Suppressor macrophage treated with lipopolysaccharide for 4 hours (primary cell): ENCODE results near the gene CDT1.
"Not testable (repeated sequence)": the region's sequence is repeated elsewhere in the genome, so short reads cannot be mapped to it uniquely, and the experiment has no call there.

Experiments
- DNase-seq: peaks from one replicate; pipeline ENCODE4 v3.0.0-alpha.2; 2020

The CDT1 gene

DNA sequence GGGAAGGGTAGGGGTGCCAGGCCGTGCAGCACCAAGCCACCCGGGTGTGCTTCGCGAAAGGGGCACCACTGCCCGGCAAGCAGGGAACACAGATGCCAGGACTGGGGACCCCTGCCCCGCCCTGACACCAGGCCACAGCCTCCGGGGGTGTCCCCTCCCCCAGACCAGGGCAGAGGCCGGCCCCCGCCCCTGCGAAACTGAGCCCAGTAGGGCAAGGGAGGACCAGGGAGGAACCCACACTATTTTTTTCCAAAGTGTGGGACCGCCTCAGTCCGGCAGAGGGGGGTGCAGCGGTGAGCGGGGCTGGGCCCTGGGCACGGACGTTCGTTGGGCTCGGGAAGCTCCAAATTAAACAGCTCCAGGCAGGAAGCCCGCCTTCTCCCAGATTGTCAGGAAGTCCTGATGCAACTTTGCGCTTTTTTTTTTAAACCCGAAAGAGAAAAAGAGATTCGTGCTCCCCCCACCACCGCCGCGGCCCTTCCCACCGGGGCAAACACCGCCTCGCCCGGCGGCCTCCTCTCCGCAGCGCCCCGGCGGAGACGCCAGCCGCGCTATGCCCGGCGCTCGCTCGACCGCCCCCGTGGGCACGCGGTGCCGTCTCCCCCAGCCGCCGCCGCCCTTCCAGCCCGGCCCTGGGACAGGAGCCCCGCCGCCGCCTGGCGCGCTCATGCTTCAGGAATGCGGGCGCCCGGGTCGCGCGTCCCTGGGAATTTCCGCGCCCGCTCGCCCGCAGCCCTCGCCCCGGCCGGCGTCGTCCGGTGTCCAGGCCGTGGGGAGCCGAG lies 19.3 kb upstream of the CDT1 start:
- peak; percentile 71 for DNase-seq

DNA sequence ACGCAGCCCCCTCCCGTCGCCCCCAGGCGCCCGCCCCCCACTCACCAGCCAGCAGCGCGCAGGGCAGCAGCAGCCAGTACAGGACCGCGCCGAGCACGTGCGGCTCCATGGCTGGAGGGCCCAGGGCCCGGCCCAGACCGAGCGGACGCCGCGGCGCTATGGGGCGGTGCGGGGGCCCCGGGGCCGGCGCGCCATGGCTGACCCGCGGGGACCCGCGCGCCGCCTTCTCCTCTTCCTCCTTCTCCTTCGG lies 18.8 kb upstream of the CDT1 start:
- DNase-seq: no peak

DNA sequence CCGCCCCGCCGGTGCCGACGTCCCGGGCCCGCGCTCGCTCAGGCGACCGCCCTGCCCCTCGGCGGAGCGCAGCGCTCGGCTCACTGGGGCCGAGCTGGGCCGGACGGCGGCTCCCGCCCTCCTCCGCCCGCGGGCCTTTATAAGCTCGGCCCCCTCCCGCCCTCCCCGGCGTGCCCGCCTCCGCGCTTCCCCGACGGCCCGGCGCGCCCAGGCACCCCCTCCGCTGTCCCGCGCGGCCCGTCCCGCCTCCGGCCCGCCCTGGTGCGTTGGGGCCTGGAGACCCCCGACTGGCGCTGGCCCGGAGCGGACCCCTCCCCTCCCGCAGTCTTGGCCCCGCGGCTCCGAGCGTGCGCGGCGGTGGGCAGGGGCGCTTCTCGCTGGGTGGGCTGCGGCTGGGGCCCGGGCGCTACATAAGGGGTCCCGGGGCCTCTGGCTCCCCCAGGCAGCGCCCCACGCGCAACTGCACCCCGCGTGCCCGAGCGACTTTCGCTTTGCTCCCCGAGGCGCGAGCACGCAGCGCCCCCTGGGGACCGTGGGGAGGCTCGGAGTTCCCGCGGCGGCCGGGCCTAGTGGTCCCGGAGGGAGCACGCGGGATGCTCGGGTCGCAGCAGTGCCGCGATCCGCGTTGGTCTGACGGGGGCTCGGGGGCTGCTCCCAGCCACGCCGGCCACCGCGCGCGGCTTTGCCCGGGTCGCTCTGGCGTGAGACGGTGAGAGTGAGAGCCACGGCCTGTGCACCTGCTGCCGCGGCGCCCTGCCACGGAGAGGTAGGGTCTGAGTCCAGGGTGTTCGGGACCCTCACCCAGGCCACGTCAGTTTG lies 18.3 kb upstream of the CDT1 start, which contains the start of gene PIEZO1:
Gene PIEZO1, minus strand, starts transcription at position 115 of the 819 bp plus-strand sequence. CDS start 256 bp downstream, outside the sequence.
- DNase-seq: peak; percentile 82

DNA sequence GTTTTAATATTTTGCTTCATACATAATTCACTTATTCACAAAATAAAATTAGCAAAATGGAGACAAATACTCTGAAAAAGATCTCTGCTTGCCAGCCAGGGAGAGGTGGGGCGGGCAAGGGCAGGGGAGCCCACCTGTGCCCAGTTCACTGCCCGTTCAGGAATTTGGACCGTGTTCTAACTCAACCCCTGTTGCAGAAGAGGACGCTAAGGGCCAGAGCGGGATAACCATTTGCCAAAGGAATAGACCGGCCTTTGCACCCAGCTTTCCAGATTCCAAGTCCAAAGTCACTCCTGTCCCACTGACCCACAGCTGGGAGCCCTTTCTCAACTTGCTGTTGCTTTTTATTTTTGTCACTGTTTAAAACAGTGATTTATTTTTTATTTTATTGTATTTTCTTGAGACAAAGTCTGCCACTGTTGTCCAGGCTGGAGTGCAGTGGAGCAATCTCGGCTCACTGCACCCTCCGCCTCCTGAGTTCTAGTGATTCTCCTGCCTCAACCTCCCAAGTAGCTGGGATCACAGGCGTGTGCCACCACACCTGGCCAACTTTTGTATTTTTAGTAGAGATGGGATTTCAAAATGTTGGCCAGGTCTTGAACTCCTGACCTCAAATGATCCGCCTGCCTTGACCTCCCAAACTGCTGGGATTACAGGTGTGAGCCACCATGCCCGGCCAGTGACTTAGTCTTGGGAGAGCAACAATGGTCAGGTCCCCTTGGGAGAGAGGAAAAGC lies 15.8 kb upstream of the CDT1 start:
- DNase-seq: no peak

DNA sequence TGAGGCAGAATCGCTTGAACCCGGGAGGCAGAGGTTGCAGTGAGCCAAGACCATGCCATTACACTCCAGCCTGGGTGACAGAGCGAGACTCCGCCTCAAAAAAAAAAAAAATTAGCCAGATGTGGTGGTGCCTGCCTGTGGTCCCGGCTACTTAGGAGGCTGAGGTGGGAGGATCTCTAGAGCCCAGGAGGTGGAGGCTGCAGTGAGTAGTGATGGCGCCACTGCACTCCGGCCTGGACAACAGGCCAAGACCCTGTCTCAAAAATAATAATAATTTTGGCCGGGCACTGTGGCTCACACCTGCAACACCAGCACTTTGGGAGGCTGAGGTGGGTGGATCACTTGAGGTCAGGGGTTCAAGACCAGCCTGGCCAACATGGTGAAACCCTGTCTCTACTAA lies 14.8 kb upstream of the CDT1 start:
- DNase-seq: not testable (repeated sequence)

DNA sequence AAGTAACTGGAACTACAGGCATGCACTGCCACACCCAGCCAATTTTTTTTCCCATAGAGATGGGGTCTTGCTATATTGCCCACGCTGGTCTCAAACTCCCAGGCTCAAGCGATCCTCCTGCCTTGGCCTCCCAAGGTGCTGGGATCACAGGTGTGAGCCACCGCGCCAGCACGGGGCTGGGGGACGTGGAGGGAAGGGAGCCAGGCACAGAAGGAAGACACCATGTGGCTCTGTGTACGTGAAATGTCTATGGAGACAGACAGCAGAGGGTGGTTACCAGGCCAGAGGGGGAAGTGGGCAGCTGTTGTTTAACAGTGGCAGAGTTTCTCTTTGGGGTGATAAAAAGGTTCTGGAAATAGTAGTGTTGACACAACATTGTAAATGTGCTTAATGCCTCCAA lies 14.0 kb upstream of the CDT1 start:
- DNase-seq: peak; percentile 73

DNA sequence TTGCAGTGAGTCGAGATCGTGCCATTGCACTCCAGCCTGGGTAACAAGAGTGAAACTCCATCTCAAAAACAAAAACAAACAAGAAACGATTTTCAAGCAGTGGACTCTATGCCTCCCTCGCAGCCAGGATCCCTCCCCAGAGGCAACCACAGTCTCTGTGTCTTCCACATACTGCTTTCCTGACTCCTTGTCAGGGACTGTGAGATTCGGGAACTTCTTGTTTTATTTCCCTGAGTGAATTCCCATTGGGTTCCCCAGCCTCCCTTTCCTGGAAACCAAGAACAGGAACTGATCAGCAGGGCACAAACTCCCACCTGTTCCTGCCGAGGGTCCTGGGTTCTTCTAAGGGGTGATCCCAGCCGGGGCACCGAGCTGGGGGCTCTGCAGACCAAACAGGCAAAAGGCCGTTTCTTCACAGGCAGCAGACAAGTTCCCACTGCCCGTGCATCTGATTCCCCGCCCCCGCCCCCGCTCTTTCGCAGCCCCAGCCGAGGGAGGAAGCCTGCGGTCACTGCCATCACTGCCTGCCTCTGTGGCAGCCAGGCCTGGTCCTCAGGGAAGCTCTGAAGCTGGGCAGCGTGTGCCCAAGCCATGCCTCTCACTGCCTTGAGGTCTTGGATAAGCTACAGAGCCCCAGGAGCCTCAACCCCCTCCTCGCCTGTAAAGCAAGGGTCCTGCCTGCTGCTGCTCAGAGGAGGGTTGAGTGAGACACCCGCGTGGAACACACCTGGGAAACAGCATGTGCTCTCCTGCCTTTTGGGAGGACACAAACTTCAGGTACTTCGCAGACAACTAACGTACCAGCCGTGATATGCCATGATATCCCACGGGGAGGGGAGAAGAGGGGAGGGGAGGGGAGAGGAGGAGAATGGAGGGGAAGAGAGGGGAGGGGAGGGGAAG lies 13.0 kb upstream of the CDT1 start:
- DNase-seq: peak; percentile 89

DNA sequence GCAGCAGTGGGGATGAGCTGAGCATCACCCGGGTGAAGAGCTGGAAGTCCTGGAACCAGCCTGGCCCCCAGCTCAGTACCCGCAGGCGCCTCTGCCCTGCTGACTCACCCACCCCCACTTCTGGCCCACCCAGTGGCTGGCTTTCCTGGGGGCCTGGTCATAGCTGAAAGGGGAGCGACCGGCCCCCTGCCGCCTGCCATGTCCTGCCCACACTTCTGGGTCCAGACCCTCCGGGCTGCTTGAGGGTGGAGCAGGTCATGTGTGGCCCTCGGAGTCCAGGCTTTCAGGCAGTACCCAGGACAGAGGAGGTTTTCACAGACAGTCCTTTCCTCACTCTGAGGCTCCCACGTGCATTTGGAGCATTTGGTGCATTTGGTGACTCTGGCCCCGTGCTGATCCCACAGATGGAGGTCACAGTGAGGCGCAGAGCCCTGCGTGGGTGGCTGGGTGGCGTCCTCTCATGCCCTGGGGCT lies 11.5 kb upstream of the CDT1 start:
- peak; percentile 64 for DNase-seq

DNA sequence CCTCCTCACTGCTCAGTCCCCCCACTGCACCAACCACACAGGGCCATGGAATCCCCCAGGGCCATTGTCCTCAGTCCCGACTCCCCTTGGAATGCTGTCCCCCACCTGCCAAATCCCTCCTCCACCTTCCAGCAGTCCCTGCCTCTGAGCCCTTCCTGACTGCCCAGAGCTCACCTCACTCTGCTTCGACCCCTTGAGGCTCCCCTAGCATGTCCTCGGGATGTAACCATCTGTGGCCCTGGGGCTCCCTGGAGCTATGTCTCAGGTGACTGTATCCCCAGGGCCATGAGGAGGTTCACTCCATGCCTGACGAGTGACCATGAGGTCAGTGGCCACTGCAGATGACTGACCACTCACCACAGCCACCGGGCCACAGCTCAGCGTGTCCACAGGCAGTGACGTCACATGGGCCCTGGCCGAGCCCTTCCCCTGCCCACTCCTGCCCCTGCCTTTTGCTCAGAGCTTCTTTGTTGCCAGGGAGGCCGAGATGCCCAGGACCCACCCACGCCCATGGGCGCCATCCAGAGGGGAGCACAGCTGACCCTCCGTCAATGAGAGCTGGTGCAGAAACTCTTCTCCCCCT lies 10.8 kb upstream of the CDT1 start:
- DNase-seq: peak; percentile 50

DNA sequence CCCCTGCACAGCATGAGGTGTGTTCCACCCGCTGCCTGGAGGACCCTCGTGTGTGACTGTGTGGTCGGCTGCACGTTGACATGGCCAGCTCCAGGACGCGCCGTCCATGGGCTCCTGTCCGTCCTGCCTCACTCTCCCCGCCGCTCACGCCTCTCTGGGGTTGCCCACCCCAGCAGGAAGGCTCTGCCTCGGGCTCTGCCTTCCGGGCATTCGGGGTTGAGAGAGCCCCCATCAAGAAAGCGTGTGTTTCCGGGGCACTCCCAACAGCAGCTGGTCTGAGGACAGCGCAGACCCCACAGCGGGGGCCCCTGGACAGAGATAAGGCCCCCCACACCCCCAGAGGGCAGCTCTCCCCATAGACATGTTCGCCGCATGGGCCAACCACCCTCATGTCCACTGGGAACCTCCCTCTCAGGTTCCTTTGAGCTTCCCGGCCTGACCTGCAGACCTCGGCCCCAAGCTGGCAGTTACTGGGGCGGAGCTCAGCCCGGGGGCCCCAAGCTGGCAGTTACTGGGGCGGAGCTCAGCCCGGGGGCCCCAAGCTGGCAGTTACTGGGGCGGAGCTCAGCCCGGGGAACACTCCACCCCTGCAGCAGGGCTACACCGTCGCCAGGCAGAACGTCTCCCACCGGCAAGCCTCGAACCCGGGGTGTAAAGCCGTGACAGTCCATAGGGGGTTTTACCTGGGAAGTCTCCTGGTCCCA lies 10.2 kb upstream of the CDT1 start:
- no peak for DNase-seq

DNA sequence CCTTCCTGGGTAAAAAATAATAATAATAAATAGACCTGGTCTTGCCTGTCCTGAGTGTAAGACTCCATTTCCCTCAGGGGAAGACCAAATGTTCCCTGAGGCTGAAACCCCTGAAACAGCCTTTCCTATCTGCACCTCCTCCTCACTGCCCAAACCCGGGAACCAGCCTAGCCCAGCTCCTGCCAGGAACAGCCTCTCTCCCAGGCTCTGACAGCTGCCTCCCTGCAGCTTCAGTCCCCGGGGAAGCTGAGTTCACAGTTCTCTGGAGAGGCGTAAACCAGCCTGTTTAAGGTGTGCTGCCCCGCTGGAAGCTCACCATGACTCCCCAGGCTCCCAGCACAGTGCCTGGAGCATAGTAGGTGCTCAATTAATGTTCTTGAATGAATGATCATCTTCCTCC lies 7.3 kb upstream of the CDT1 start:
- no peak for DNase-seq

DNA sequence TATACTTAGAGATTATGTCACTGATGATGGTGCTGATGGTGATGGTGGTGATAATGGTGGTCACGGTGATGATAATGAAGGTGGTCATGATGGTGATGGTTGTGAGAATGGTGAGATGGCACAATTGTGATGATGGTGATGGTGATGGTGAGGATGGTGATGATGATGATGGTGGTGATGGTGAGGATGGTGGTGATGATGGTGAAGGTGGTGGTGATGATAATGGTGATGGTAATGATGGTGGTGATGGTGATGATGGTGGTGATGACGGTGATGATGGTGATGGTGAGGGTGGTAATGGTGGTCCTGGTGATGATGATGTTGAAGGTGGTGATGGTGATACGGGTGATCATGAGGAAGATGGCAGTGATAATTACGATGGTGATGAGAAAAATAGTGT lies 5.5 kb upstream of the CDT1 start:
- DNase-seq: no peak

DNA sequence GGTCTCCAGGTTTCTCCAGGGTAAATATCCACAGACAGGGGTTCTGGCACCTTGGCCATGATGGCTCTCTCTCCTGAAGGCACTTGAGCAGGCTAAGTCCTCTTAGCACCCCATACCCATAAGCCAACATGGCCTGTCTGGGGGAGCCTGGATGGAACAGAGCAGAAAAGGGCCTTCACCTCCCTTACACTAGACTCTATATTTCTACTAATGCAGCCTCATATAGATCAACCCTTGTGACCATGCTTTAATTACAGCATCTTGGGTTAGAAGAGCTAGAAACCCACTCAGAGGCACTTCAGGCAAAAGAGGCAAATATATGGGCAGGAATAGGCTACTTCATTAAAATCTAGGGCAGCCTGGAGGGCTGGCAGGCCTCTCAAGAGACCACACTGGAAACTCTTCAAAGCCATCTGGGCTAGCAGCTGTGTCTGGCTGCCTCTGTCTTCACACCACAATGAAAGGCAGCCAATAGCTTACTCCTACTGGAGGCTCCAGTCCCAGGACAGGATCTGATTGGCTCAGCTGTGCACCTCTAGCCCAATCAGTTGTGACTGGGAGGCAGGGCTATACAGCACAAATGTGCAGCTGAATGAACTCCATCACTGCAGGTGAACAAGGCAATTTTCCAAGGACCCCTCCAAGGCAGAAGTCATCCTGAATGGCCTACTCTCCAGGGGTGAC lies 4.7 kb upstream of the CDT1 start:
- no peak for DNase-seq

DNA sequence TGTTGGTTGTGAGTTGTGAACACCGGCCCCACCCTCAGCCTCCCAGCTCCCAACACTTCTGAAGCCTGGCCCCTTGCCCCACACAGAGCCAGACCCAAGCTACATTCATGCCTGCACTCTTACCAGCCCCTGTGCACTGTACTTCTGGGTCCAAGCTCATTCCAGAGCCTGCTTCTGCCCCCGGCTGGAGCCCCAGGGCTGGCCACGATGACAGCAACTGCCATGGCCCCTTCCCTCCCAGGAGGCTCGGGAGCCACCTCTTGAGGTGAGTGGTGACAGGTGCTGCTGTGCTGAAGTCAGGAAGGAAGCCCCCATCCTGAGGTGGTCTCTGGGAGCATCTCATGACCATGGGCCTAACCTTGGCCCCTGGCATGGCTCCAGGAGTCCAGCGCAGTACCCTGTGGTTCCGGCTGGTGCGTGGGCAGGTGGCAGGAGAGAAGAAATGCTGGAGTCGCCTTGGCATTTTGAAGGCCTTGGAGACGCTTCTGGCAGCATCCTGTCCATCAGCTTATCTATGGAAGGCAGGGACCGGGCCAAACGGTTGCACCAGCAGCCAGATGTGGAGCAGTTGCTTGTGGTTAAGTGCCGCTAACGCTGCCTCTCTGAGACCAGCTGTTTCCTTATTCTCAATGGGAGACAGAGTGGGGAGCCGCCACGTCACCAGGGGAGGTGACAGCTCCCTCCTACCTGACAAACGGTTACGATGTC lies 3.9 kb upstream of the CDT1 start:
- no peak for DNase-seq

DNA sequence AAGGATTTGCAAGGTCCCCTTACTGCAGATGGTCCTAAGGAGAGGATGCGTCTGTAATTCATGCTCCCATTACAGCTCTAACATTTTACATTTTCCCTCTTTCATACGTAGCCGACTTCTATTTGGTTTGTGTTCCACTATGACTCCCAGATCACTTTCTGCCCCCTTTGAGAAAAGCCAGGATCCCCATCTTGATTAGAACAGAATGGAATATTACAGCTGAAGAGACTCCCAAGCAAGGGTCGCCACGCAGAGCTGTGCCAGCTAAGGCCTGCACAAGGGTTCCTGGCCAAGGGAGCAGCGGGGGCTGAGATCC lies 3.4 kb upstream of the CDT1 start:
- DNase-seq: no peak

DNA sequence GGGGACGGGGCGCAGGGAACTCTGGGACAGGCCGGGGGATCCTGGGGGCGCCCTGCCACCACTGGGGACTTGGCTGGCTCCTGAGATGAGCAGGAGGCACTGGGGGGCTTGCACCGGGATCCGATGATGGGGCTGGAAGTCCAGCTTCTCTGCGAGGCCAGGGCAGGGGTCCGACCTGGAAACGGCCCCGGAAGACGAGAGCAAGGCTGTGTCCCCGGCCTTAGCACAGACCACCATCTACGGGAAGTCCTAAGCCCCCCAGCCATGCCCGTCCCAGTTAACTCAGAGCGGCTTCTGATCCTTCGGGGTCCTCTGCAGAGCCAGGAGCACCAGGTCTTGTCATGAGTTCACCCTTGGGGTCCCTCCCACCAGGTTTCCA lies 573 bp downstream of the CDT1 start:
- DNase-seq: no peak

DNA sequence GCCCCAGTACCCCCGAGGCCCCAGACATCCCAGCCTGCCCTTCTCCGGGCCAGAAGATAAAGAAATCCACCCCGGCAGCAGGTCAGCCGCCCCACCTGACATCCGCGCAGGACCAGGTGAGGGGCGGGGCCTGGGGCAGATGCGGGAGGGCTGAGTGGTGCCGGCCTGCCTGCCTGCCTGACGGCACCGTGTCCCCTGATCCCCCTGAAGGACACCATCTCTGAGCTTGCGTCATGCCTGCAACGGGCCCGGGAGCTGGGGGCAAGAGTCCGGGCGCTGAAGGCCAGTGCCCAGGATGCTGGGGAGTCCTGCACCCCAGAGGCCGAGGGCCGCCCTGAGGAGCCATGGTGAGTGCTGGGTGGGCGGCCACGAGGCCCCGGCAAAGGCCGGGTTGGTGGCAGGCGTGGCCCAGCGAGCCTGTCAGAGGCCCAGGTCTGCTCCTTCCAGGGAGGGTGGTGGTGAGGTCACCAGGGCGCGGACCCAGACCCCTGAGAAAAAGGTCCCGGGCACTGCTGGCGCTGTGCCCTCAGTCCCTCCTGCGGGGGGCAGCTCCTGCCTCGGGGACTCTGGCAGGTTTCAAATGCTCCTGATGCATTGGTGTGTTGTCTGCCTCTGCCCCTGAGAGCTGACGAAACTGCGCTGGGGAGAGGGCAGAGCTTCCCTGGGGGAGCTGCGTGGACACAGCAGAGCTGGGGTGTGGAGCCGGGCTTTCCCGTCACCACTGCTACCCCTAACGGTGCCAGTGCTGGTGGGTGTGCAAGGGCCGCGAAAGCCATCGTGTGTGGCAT lies 1.2 kb downstream of the CDT1 start:
- DNase-seq: no peak

DNA sequence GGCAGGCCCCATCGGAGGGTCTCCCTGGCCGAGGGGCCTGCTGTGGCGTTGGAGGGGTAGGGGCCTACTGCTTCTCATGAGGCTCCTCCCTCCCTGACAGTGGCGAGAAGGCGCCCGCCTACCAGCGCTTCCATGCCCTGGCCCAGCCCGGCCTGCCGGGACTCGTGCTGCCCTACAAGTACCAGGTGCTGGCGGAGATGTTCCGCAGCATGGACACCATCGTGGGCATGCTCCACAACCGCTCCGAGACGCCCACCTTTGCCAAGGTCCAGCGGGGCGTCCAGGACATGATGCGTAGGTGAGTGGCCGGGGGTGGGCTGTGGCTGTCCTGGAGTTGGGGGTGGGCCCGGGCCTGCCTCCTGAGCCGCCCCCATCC lies 1.7 kb downstream of the CDT1 start:
- no peak for DNase-seq

DNA sequence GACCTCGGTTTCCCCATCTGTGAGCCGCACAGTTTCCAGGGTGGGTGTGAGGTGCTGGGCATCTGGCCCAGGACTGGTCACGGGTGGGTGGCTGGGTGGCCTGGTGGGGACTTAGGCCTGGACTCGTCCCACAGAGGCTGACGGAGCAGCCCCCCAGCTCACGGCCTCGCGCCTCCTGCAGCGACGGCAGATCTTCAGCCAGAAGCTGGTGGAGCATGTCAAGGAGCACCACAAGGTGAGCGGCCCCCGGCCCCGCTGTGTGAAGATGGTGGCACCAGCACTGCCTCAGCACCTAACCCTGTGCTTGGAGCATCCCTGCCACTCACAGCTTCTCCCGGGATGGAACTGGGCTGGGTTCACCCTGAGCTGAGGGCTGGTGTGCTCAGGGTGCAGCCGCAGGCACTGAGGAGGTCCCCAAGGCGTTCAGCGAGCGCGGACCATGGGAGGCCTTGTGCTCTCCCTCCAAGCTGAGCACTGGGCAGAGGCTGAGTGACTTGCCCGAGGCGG lies 2.4 kb downstream of the CDT1 start:
- DNase-seq: no peak
